HG03139 (cell line): Measurements from ENCODE around the gene AMD1.
A peak's percentile ranks its signal among the peaks of the same experiment; 100 is the strongest.

Experiments used
- ATAC-seq: cut with Tn5 transposase; IDR thresholded peaks from one replicate; pipeline ENCODE4 v1.9.1; 2021; ENCODE audit not compliant: unreplicated experiment

Gene AMD1

DNA sequence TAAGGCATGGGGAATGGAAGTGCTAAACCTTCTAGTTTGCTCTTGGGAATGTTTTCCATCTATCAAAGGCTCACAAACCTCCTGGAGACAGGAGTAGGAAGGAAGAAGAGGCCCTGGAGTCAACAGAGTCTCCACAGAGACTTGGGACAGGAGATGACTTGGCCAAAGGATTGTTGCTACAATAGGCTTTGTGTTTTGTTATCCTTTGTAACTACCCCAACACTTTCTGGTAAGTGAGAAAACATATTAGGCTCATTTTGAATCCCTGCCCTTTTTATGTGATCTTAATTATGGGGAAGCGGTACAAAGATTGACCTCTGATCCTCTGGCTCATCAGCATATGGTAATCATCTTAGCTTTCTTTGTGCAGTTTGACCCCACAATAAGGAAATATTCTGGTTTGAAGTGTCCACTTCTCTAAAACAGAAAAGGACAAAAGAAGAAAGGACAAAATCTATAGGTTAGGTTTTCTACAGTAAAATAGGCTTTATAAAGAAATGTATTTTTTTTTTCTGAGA is 59.9 kb downstream of the AMD1 start:
- no peak for ATAC-seq

GRCh38 chr6:110935171-110935570 is 60.6 kb downstream of the AMD1 start:
- ATAC-seq: no peak

GRCh38 chr6:110938171-110938570 is 63.6 kb downstream of the AMD1 start:
- no peak for ATAC-seq

DNA sequence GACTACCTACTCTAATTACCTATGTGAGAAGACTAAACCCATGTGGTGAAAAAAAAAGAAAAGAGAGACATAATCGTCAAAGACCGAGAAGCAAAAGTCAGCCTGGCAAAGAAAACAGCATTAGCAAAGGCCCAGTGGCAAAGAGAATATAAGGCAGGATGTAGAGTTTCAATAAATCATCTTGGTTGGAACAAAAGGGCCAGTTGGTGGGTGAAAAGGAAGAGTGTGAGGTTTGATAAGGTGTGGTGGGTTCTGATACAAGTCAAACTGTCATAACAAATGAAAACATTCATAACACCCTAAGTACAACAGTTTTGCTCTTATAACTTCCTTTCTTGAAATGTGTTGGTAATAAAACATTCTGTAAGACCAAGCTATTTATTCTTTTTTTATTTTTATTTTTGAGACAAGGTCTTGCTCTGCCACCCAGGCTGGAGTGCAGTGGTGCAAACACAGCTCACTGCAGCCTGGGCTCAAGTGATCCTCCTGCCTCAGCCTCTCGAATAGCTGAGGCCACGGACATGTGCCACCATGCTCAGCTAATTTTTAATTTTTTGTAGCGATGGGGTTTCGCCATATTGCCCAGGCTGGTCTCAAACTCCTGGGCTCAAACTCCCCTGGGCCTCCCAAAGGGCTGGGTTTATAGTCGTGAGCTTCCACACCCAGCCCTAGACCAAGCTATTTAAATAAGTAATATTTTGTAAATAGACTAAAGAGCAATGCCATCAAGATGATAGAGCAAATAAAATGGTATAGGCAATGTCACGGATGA is 65.0 kb downstream of the AMD1 start:
- ATAC-seq: no peak

GRCh38 chr6:110944681-110945151 is 70.1 kb downstream of the AMD1 start:
- peak; percentile 98 for ATAC-seq
